H1 (cell line): ENCODE data around the gene ERC1. TPM values are rescaled to one million over a fixed set of nuclear protein-coding genes. Genes with fewer than 3 reads are reported as not detected.
A peak's percentile ranks its signal among the peaks of the same experiment; 100 is the strongest.

Source experiments
- CTCF ChIA-PET: fragments of 300-600 bp; sonication (Branson Sonifier 250); formaldehyde crosslinking; loops from one replicate; lab custom pipeline; 2021; ENCODE audit not compliant: partially characterized antibody; lab: Charles Lee
- POLR2A ChIA-PET: fragments of 300-600 bp; sonication (Branson Sonifier 250); formaldehyde crosslinking; loops from one replicate; lab custom pipeline; 2021; ENCODE audit warnings: inconsistent platforms; ENCODE audit not compliant: partially characterized antibody; lab: Charles Lee
- DNase-seq, 2 experiments: peaks; one replicate each; pipeline versions ENCODE4 v3.0.0 to v3.0.0-alpha.2; 2010 to 2022; ENCODE audit warnings: low spot score in 2 of 2, low read depth in 1 of 2, mixed read lengths in 1 of 2
- FAIRE-seq: peaks from 2 replicates; lab custom pipeline; 2011; peaks lifted over from hg19 to GRCh38; lab: Jason Lieb, UNC
- H2AFZ ChIP-seq: 2 replicates; pipeline ENCODE4 v1.8.1; 2012; ENCODE audit warnings: low read length, inconsistent platforms
- H2AK5ac ChIP-seq: 2 replicates; pipeline ENCODE4 v1.6.1; 2013; ENCODE audit warnings: low read depth, low read length
- H2BK120ac ChIP-seq: replicated peaks from 2 replicates; pipeline ENCODE3; 2013; ENCODE audit warnings: low read depth, low read length, inconsistent platforms
- H2BK12ac ChIP-seq: 2 replicates; pipeline ENCODE4 v1.6.1; 2013; ENCODE audit warnings: low read depth, low read length
- H2BK15ac ChIP-seq: 2 replicates; pipeline ENCODE4 v1.6.1; 2013; ENCODE audit warnings: low read length
- H2BK20ac ChIP-seq: 2 replicates; pipeline ENCODE4 v1.6.1; 2013; ENCODE audit warnings: low read length
- H2BK5ac ChIP-seq: 2 replicates; pipeline ENCODE4 v1.6.1; 2013; ENCODE audit warnings: low read depth, low read length
- H3K14ac ChIP-seq: 2 replicates; pipeline ENCODE4 v1.6.1; 2013; ENCODE audit warnings: inconsistent platforms; ENCODE audit not compliant: insufficient read length
- H3K18ac ChIP-seq: 2 replicates; pipeline ENCODE4 v1.6.1; 2013; ENCODE audit warnings: low read length; ENCODE audit errors: extremely low read depth
- H3K23ac ChIP-seq: 2 replicates; pipeline ENCODE4 v1.6.1; 2013; ENCODE audit warnings: inconsistent platforms; ENCODE audit not compliant: insufficient read length
- H3K23me2 ChIP-seq: 2 replicates; pipeline ENCODE4 v1.6.1; 2013; ENCODE audit warnings: low read depth, low read length
- H3K27ac ChIP-seq: 2 replicates; pipeline ENCODE4 v1.6.1; 2011; ENCODE audit warnings: low read depth, low read length, inconsistent platforms
- H3K27me3 ChIP-seq, 4 experiments: replicated peaks in 1 of 4; 1 replicate in 1 of 4; 2 replicates in 3 of 4; pipeline versions ENCODE4 v1.6.1 to v1.8.1; 2011 to 2013; ENCODE audit warnings: low read length in 3 of 4, mild to moderate bottlenecking in 3 of 4, inconsistent platforms in 2 of 4, mixed read lengths in 2 of 4, moderate library complexity in 1 of 4; ENCODE audit not compliant: control insufficient read depth in 3 of 4, insufficient read depth in 3 of 4; ENCODE audit errors: extremely low read depth in 1 of 4
- H3K36me3 ChIP-seq, 4 experiments: 2 replicates each; pipeline versions ENCODE4 v1.6.1 to v1.8.1; 2011 to 2013; ENCODE audit warnings: mild to moderate bottlenecking in 4 of 4, low read length in 3 of 4, moderate library complexity in 2 of 4, control low read depth in 1 of 4, inconsistent platforms in 1 of 4; ENCODE audit not compliant: insufficient read depth in 4 of 4, control insufficient read depth in 2 of 4
- H3K4ac ChIP-seq: replicated peaks from 2 replicates; pipeline ENCODE3; 2013; ENCODE audit warnings: low read length, low read depth, mixed read lengths, inconsistent platforms; ENCODE audit not compliant: insufficient read length
- H3K4me1 ChIP-seq, 4 experiments: replicated peaks in 1 of 4; 1 replicate in 1 of 4; 2 replicates in 3 of 4; pipeline versions ENCODE4 v1.6.1 to v1.8.1; 2011 to 2013; ENCODE audit warnings: low read length in 3 of 4, inconsistent platforms in 2 of 4, mixed read lengths in 1 of 4; ENCODE audit not compliant: insufficient read depth in 4 of 4, control insufficient read depth in 3 of 4
- H3K4me2 ChIP-seq, 2 experiments: 2 replicates each; pipeline versions ENCODE4 v1.6.1 to v1.8.1; 2011 to 2013; ENCODE audit warnings: low read depth in 2 of 2, low read length in 2 of 2, control low read depth in 1 of 2, inconsistent platforms in 1 of 2, mild to moderate bottlenecking in 1 of 2; ENCODE audit not compliant: insufficient read depth in 1 of 2
- H3K4me3 ChIP-seq, 4 experiments: fragments of 200-600, 300-600 bp in 1 of 4; sonication (generic), shearing (Covaris generic), sonication (Bioruptor Twin) in 1 of 4; 2 replicates each; pipeline versions ENCODE4 v1.5.1 to v1.8.1; 2011 to 2016; ENCODE audit warnings: low read length in 4 of 4, low read depth in 3 of 4, control low read depth in 2 of 4, inconsistent platforms in 2 of 4, mild to moderate bottlenecking in 2 of 4, mixed read lengths in 1 of 4, moderate library complexity in 1 of 4; ENCODE audit not compliant: insufficient read depth in 2 of 4; ENCODE audit errors: extremely low read depth in 1 of 4
- H3K56ac ChIP-seq: replicated peaks from 2 replicates; pipeline ENCODE3; 2013; ENCODE audit warnings: low read depth, mild to moderate bottlenecking, mixed read lengths, low read length, inconsistent platforms; ENCODE audit not compliant: insufficient read length
- H3K79me1 ChIP-seq: 2 replicates; pipeline ENCODE4 v1.6.1; 2013; ENCODE audit warnings: low read depth, low read length, control low read depth
- H3K79me2 ChIP-seq, 2 experiments: 2 replicates each; pipeline versions ENCODE4 v1.6.1 to v1.8.1; 2012 to 2013; ENCODE audit warnings: low read length in 2 of 2, mild to moderate bottlenecking in 2 of 2, inconsistent platforms in 1 of 2; ENCODE audit not compliant: insufficient read depth in 2 of 2, control insufficient read depth in 1 of 2
- H3K9ac ChIP-seq, 4 experiments: replicated peaks in 1 of 4; 1 replicate in 1 of 4; 2 replicates in 3 of 4; pipeline versions ENCODE4 v1.6.1 to v1.8.1; 2011 to 2013; ENCODE audit warnings: low read depth in 3 of 4, low read length in 3 of 4, control low read depth in 2 of 4, mild to moderate bottlenecking in 2 of 4, moderate library complexity in 2 of 4, inconsistent platforms in 1 of 4; ENCODE audit errors: extremely low read depth in 1 of 4
- H3K9me3 ChIP-seq, 2 experiments: 2 replicates each; pipeline versions ENCODE4 v1.6.1 to v1.8.1; 2012 to 2013; ENCODE audit warnings: mild to moderate bottlenecking in 2 of 2, moderate library complexity in 2 of 2, control low read depth in 1 of 2, inconsistent platforms in 1 of 2, low read depth in 1 of 2, low read length in 1 of 2, mixed read lengths in 1 of 2; ENCODE audit not compliant: insufficient read depth in 2 of 2
- H4K20me1 ChIP-seq, 2 experiments: replicated peaks in 1 of 2; 2 replicates each; pipeline versions ENCODE3 to v1.8.1; 2011 to 2013; ENCODE audit warnings: inconsistent platforms in 2 of 2, low read length in 2 of 2, mild to moderate bottlenecking in 1 of 2; ENCODE audit not compliant: insufficient read depth in 2 of 2, control insufficient read depth in 1 of 2
- H4K5ac ChIP-seq: 2 replicates; pipeline ENCODE4 v1.6.1; 2013; ENCODE audit warnings: low read length, low read depth, mixed read lengths, inconsistent platforms; ENCODE audit not compliant: insufficient read length
- H4K8ac ChIP-seq: 2 replicates; pipeline ENCODE4 v1.8.0; 2013; ENCODE audit warnings: mild to moderate bottlenecking, moderate library complexity, low read length, inconsistent platforms; ENCODE audit not compliant: insufficient read depth; ENCODE audit errors: extremely low read depth
- H4K91ac ChIP-seq: replicated peaks from 2 replicates; pipeline ENCODE3; 2013; ENCODE audit warnings: low read length, mixed read lengths, inconsistent platforms; ENCODE audit not compliant: insufficient read length
- RAD21 ChIP-seq, 2 experiments: IDR thresholded peaks in 1 of 2; conservative IDR thresholded peaks in 1 of 2; 2 replicates each; pipeline ENCODE4 v1.6.1; 2011; ENCODE audit warnings: low read depth in 2 of 2, low read length in 2 of 2, improper control_type of control experiment in 1 of 2, inconsistent platforms in 1 of 2, mild to moderate bottlenecking in 1 of 2, moderate library complexity in 1 of 2
- RBBP5 ChIP-seq: IDR thresholded peaks from 2 replicates; pipeline ENCODE4 v1.7.1; 2012; ENCODE audit warnings: low read depth, mild to moderate bottlenecking, inconsistent platforms, low read length, moderate library complexity, borderline replicate concordance
- RXRA ChIP-seq: IDR thresholded peaks from 2 replicates; pipeline ENCODE4 v1.6.1; 2011; ENCODE audit warnings: low read depth, mild to moderate bottlenecking, low read length, moderate library complexity; ENCODE audit not compliant: insufficient read depth
- SIN3A ChIP-seq, 2 experiments: IDR thresholded peaks in 1 of 2; conservative IDR thresholded peaks in 1 of 2; 2 replicates each; pipeline ENCODE4 v1.6.1; 2011 to 2012; ENCODE audit warnings: low read length in 2 of 2, improper control_type of control experiment in 1 of 2, low read depth in 1 of 2, mild to moderate bottlenecking in 1 of 2
- YY1 ChIP-seq: IDR thresholded peaks from 2 replicates; pipeline ENCODE4 v1.6.1; 2011; ENCODE audit warnings: low read depth, mild to moderate bottlenecking, low read length
- WGBS, 2 experiments: shearing (Covaris generic) in 1 of 2; methylation state at CpG; one replicate each; pipeline versions ENCODE4 v1.1.6 to v1.1.7; 2013 to 2015; ENCODE audit warnings: low lambda C conversion rate in 2 of 2, mixed read lengths in 2 of 2, inconsistent platforms in 1 of 2, low coverage in 1 of 2, missing lambda C conversion rate in 1 of 2; ENCODE audit not compliant: insufficient replicate concordance in 2 of 2, insufficient coverage in 1 of 2, insufficient read length in 1 of 2; ENCODE audit errors: extremely low coverage in 1 of 2, missing lambda C conversion rate in 1 of 2; 5-methylcytosine and 5-hydroxymethylcytosine counted together
- polyA plus RNA-seq, 7 experiments: library from polyadenylated mRNA; depleted of rRNA in 3 of 7; stranded (reverse) in 5 of 7; unstranded in 2 of 7; fragments of >200 nt in 5 of 7; fragments of 200-250 nt in 2 of 7; gene quantifications; 1 replicate in 5 of 7; 2 replicates in 1 of 7; 4 replicates in 1 of 7; pipeline versions ENCODE4 v1.2.1 to v1.2.3, GENCODE V29; 2011 to 2013; ENCODE audit warnings: missing spikeins in 2 of 7, mixed read lengths in 2 of 7
- total RNA-seq: library from RNA; stranded (reverse); fragmentation: NEBNext Ultra II Directional; extraction: Animal tissue kit (Norgen Biotek cat#: 25700); gene quantifications from 2 replicates; pipeline ENCODE4 v1.2.1, GENCODE V29; 2021
- TF ChIP-seq, protein P1 (sequence below), 3 experiments: IDR thresholded peaks; 1 replicate in 2 of 3; 2 replicates in 1 of 3; pipeline versions ENCODE4 v1.5.1 to v1.6.1; 2011; ENCODE audit warnings: low read length in 3 of 3, mild to moderate bottlenecking in 3 of 3, inconsistent platforms in 2 of 3, low read depth in 1 of 3, moderate library complexity in 1 of 3; ENCODE audit not compliant: insufficient read depth in 1 of 3; ENCODE audit errors: control extremely low read depth in 1 of 3

The ERC1 gene
- total and polyA plus RNA-seq, 2 of the 8 experiments (the other 6 are each of a cell fraction or from before 2014, with no cell fraction given) = 7.8 to 45.7 TPM

DNA sequence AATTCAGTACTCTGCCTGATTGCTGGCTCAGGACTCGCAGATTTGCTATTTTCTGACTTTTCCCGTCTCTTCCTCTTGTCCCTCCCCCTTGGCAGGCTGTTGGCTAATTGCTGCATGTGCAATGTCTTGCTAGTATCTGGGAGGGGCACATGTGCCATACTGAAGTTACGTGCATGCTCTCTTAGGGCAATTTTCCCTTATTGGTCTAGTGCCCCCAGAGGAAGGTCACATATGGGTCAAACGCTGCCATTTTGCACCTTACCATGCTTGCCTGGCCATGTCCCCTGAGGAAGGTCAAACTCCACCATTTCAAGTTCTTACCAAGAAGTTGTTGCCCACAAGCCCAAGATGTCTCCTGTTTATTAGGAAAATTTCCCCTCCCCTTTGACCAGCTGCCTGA is 13.9 kb upstream of the ERC1 start:
- H4K91ac ChIP-seq = no peak overlapping the region
- no peak overlapping the region for H3K14ac ChIP-seq
- H4K5ac ChIP-seq = no peak overlapping the region
- no peak overlapping the region for H2AFZ ChIP-seq
- no peaks in the 10 kb centered on the region; a peak in 1 of 4 replicates for H3K9me3 ChIP-seq
- no peak overlapping the region for H3K18ac ChIP-seq
- no peak overlapping the region for H3K4me3 ChIP-seq
- 0 out of 2 replicates have a peak overlapping the region, but pooled peaks have one; percentile 12 for H2BK5ac ChIP-seq
- DNase-seq (no peak), FAIRE-seq (no peak)
- TF ChIP-seq RBBP5 (no peak), RAD21 (IDR thresholded peaks at IDR 0.05 in 1 of 2, conservative IDR thresholded peaks at IDR 0.05 in 1 of 2; ENCODE audit: low read depth in 2 of 2, low read length in 2 of 2) (no peak), SIN3A (conservative IDR thresholded peaks at IDR 0.05 in 1 of 2, IDR thresholded peaks at IDR 0.05 in 1 of 2; ENCODE audit: low read depth in 1 of 2, low read length in 2 of 2) (no peak), YY1 (peak; percentile 62; the same call in 1 of the 2 replicates), RXRA (peak; percentile 94; the same call in 1 of the 2 replicates)
- TF ChIP-seq, protein P1, sequence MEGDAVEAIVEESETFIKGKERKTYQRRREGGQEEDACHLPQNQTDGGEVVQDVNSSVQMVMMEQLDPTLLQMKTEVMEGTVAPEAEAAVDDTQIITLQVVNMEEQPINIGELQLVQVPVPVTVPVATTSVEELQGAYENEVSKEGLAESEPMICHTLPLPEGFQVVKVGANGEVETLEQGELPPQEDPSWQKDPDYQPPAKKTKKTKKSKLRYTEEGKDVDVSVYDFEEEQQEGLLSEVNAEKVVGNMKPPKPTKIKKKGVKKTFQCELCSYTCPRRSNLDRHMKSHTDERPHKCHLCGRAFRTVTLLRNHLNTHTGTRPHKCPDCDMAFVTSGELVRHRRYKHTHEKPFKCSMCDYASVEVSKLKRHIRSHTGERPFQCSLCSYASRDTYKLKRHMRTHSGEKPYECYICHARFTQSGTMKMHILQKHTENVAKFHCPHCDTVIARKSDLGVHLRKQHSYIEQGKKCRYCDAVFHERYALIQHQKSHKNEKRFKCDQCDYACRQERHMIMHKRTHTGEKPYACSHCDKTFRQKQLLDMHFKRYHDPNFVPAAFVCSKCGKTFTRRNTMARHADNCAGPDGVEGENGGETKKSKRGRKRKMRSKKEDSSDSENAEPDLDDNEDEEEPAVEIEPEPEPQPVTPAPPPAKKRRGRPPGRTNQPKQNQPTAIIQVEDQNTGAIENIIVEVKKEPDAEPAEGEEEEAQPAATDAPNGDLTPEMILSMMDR (IDR thresholded peaks at IDR 0.05; ENCODE audit: control extremely low read depth in 1 of 3, insufficient read depth in 1 of 3, low read depth in 1 of 3, low read length in 3 of 3) = peak; percentile 8 to 43 (median 23); a peak in 3 of 4 replicates
- no peak overlapping the region for H2BK15ac ChIP-seq
- CTCF ChIA-PET = interaction anchor here (1.2 to 1.7 kb wide), 2 partner anchors 9 to 88 kb away, joined by 3 to 7 read pairs; no protein-coding TSS in a partner anchor
- no peak overlapping the region for H2BK12ac ChIP-seq
- no peak overlapping the region for H2BK20ac ChIP-seq
- no peaks in the 10 kb centered on the region for H3K23me2 ChIP-seq
- 90% methylated on average over 4 of the region's 4 CpGs; no CpG with 5 or more reads in 1 of the 2 experiments for whole genome bisulfite sequencing, 2 experiments
- no peaks in the 10 kb centered on the region for H3K79me1 ChIP-seq
- H3K23ac ChIP-seq = no peak overlapping the region
- no peak overlapping the region for H2BK120ac ChIP-seq
- H3K56ac ChIP-seq = no peak overlapping the region
- no peak overlapping the region for H2AK5ac ChIP-seq
- no peaks in the 10 kb centered on the region for H3K79me2 ChIP-seq
- H3K4me1 ChIP-seq = no peaks in the 10 kb centered on the region
- no peaks in the 10 kb centered on the region for H3K36me3 ChIP-seq
- no peak overlapping the region for H4K8ac ChIP-seq
- H3K27ac ChIP-seq = no peak overlapping the region
- no peak overlapping the region for H3K9ac ChIP-seq
- no peaks in the 10 kb centered on the region; a peak in 1 of 7 replicates for H3K27me3 ChIP-seq
- POLR2A ChIA-PET = interaction anchor here (2.2 kb wide), 1 partner anchor 14 kb away, joined by 6 read pairs; the partner anchor contains the start of gene ERC1
- H3K4ac ChIP-seq = no peak overlapping the region
- no peak overlapping the region for H3K4me2 ChIP-seq
- no peaks in the 10 kb centered on the region for H4K20me1 ChIP-seq
